Measurements from ENCODE around the gene ARIH1.
"Not testable (repeated sequence)": the region's sequence is repeated elsewhere in the genome, so short reads cannot be mapped to it uniquely, and the experiment has no call there.

The ARIH1 gene, protein sequence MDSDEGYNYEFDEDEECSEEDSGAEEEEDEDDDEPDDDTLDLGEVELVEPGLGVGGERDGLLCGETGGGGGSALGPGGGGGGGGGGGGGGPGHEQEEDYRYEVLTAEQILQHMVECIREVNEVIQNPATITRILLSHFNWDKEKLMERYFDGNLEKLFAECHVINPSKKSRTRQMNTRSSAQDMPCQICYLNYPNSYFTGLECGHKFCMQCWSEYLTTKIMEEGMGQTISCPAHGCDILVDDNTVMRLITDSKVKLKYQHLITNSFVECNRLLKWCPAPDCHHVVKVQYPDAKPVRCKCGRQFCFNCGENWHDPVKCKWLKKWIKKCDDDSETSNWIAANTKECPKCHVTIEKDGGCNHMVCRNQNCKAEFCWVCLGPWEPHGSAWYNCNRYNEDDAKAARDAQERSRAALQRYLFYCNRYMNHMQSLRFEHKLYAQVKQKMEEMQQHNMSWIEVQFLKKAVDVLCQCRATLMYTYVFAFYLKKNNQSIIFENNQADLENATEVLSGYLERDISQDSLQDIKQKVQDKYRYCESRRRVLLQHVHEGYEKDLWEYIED

DNA sequence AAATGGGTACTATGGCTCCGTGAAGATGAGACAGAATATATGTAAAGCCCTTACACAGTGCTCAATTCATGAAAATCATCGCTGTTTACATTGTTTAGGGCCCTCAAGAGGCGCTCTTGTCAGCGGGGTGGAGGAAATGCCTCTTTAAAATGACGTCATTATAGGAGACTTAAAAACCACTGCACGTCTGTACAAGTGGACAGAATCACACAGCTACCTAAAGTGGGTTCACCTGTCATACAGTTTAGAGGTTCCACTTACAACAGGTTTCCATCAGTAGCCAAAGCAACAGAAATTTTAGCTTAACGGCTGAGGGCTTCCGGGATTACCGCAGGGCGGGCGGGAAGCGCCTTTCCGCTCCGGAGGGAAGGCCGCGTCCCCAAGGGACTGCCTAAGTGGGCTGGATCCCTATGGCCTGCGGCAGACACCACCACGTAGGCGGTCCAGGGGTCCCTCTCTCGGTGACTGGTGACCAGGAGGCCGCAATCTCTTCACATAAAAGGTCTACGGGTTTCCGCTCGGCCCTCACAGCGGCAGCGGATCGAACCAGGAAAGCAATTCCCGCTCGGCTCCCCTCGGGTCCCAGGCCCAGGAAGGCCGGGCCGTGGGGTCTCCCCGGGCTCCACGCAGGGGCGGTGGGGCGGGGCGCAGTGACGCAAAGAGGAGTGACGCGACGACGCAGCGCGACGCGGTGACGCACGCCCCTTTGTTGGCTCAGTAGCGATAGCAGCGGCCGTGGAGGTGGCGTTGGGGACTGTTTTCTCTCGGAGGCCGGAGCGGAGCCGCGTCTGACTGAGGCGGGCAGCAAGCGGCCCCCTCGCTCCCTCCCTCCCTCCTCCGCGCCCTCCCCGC lies at the start of gene ARIH1:
Gene ARIH1, plus strand, starts transcription at position 717 of the 852 bp plus-strand sequence. CDS start 310 bp downstream, outside the sequence.
- DNase-seq = peak; percentile 58 to 99 (median 95)

DNA sequence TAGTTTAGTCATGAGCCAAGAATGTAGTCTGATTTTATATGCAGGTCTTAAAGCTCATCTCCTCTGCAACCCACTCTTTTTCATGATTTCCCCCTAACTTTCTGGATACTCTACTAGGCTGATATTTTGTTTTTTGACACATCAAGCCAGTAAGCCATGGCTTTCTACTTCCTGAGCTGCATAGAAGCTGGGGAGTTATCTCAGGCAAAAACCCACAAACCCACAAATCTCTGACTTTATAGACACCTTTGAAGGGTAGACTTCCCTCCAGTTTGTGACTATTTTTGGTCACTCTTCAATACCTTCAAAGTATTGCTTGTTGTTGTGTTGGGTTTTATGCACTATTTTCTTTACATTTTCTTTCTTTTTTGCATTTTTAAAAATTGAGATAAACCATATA lies 47.4 kb upstream of the ARIH1 start:
- DNase-seq = no peak

DNA sequence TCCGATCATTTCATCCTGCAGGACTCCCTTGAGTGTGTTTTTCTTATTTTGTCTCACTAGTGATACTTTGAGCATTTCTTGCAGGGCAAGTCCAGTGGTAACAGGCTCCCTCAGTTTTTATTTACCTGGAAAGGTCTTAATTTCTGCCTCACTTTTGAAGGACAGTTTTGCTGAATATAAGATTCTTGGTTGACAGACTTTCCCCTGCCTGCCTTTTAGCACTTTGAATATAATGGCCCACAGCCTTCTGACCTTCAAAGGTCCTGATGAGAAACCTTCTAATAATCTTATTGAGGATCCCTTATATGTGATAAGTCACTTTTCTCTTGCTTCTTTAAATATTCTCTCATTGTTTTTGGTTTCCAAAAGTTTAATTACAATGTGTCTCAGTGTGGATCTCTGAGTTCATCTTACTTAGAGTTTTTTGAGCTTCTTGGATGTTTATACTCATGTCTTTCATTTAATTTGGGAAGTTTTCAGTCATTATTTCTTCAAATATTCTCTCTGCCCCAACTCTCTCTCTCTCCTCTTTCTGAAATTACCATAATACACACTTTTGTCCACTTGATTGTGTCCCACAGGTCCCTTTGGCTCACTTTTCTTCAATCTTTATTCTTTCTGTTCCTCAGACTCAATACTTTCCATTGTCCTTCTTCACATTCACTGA lies 36.3 kb upstream of the ARIH1 start:
- DNase-seq = no peak

DNA sequence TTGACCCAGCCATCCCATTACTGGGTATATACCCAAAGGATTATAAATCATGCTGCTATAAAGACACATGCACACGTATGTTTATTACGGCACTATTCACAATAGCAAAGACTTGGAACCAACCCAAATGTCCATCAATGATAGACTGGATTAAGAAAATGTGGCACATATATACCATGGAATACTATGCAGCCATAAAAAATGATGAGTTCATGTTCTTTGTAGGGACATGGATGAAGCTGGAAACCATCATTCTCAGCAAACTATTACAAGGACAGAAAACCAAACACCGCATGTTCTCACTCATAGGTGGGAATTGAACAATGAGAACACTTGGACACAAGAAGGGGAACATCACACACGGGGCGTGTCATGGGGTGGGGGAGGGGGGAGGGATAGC lies 31.3 kb upstream of the ARIH1 start:
- DNase-seq = not testable (repeated sequence)

DNA sequence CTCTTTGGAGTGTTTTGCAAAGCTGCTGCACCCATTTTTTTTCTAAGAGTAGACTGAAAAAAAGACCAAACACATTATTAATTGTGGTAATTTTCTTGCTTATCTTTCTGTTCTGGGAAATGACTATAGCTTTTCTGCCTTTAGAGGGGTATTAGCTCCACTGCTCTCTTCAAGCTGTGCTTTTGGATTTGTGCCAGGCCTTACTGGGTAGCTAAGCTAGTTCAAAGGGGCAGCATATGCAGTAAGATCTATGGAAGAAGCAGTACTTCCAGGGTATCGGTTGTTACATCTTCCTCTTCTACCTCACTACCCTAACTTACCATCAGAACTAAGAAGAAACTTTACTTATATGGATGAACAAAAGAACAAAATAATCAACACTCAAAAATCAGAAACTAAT lies 28.7 kb upstream of the ARIH1 start:
- no peak for DNase-seq

DNA sequence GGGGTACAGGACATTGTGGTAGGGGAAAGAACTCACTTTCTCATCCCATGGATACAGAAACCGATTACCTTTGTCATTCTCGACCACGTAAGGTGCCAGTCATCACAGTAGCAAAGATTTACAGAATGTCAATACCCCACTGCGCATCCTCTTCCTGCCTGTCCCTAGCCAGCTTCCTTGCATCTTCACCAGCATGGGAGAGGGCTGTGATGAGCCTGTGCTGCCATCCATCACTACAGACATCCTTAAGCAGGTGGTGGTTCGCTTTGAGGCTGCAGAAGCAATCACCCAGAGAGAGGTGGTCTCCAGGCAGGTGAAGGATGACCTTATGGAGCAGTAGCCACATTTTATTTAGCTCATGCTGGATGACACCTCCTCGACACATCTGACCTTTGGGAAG lies 23.3 kb upstream of the ARIH1 start:
- no peak for DNase-seq

DNA sequence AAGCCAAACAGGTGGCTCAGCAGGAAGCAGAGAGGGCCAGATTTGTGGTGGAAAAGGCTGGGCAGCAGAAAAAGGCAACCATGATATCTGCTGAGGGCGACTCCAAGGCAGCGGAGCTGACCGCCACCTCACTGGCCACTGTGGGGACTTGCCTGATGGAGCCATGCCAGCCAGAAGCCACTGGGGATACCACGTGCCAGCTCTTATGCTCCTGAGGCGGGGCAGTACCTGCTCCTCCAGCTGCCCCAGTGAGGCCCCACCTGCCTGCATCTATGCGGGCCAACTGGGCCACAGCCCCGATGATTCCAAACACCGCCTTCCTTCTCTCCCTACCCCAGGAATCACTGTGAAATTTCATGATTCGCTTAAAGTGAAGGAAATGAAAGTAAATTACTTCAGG lies 22.9 kb upstream of the ARIH1 start:
- DNase-seq = no peak

DNA sequence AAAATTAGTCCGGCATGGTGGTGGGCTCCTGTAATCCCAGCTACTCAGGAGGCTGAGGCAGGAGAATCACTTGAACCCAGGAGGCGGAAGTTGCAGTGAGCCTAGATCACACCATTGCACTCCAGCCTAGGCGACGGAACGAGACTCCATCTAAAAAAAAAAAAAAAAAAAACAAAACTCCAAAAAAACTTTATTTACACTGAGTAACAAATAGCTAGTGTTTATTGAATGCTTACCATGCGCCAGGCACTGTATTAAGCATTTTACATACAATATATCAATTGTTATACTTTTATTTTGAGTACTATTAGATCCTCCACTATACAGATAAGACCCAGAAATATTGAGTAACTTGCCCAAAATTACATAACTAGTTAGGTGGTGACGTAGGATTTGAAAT lies 17.4 kb upstream of the ARIH1 start:
- DNase-seq = no peak

DNA sequence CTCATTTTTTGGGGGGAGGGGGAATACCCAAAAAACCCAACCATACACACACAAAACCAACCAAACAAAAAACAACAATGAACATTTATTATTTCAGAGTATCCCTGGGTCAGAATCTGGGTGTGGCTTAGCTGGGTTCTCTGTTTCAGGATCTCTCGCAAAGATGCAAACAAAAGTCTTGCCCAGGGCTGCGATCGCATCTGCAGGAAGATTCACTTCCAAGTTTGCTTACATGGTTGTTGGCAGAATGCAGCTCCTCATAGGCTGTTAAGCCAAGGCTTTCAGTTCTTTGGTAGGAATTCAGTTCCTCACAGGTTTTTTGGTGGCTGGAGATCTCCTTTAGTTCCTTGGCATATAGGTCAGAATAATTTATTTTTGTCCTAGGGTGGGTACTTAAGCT lies 13.7 kb upstream of the ARIH1 start:
- no peak for DNase-seq

DNA sequence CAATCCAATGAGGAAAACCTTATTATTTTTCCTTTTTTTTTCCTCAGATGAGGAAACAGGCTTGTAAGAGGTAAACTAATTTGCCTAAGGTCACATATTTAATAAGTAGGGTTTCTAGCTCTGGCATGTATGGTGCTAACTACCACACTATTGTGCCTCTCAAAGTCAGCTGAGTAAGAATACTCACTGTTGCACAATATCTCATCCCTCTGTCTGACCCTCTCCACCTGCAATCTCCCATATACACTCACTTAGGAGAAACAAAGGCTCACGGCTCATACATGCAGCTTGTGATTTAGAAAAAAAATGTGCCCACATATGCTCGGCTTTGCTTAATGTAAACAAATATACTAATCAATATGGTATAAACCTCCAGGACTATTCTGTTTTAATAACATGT lies 10.4 kb upstream of the ARIH1 start:
- DNase-seq = no peak

DNA sequence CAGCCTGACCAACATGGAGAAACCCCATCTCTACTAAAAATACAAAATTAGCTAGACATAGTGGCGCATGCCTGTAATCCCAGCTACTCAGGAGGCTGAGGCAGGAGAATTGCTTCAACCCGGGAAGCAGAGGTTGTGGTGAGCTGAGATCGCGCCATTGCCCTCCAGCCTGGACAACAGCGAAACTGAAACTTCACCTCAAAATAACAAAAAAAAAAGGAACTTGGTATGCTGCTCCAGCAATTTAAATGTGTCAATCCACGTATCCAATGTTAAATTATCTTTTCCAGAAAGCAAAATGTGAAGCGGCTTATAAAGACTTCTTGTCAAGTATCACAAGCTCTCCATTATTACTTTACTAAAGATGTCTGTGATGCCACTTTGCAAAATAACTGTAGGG lies 9.9 kb upstream of the ARIH1 start:
- DNase-seq = no peak

DNA sequence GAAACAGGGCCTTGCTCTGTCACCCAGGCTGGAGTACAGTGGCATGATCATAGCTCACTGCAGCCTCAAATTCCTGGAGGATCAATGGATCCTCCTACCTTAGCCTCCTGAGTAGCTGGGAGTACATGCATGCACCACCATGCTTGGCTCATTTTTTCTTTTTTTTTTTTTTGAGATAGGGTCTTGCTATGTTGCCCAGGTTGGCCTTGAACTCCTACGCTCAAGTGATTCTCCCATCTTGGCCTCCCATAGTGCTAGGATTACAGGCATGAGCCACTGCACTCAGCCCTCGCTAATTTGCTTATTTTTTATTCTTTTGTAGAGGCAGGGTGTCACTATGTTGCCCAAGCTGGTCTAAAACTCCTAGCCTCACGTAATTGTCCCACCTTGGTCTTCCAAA lies 6.0 kb upstream of the ARIH1 start:
- DNase-seq = no peak

DNA sequence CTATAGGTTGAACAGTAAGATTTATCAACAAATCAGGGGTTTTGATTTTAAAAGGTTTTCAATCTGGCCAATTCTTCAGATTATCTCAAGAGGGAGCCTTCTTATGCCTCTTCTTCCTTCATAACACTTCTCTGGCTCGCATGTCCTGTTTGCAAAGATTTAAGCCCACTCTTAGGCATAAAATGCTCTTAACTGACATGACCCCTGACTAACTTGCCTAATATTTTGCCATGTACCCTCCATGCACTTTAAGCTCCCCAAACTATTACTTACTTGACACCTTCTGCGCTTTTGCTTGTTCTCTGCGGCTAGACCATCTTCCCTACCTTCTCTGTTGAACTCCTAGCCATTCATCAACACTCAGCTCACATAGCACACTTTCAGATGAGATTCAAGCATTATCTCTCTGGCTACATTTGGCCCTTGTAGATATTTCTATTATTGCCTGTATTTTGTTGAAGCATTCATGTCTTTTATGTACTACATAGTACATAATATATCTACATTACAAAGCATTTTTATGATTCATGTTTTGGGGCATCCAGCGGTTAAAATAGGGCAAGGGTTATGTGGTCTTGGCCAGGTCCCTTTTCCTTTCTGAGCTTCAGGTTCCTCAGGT lies 1.0 kb upstream of the ARIH1 start:
- DNase-seq = peak in 2 of 56 donors; percentile 1 to 25

DNA sequence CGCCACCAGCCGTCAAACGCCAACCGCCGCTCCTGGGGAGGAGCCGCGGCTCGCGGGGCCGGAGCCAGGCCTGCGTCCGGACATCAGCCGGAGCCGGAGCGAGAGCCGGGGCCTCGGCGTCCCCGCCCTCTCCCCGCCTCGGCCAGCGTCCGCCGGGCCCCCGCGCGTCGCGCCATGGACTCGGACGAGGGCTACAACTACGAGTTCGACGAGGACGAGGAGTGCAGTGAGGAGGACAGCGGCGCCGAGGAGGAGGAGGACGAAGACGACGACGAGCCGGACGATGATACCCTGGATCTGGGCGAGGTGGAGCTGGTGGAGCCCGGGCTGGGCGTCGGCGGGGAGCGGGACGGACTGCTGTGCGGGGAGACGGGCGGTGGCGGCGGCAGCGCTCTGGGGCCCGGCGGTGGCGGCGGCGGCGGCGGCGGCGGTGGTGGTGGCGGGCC lies 359 bp downstream of the ARIH1 start:
- DNase-seq = peak in 12 of 56 donors; percentile 27 to 64 (median 49)

DNA sequence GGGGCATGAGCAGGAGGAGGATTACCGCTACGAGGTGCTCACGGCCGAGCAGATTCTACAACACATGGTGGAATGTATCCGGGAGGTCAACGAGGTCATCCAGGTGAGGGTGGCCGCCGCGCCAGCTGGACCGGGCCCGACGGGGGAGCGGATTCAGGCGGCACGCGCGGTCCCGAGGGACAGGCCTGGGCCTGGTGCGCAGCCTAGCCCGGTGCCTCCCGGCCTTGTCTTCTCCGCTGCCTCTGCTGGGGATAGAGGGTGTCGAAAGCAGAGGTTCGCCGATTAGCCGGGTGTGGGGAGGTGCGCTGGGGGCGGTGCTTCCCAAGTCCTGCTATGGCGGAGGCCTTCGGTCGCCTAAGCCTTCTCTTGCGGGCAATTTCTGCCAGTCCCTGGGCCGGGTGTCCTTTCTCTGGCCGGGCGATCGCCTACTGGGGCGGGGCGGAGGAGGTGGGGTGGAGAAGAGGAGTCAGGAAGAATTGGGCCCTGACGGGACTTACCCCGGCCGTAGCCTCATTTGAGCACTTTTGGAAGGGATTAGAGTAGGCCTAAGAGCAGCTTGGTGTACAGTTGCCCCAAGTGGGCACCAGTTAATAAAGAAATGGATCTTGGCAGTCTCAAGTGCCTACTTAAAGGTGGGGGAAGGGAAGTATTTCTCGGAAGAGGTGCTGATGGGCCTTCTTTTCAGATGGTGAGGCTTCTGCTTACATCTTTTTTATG lies 940 bp downstream of the ARIH1 start:
- peak in 52 of 56 donors; percentile 12 to 73 (median 47) for DNase-seq

DNA sequence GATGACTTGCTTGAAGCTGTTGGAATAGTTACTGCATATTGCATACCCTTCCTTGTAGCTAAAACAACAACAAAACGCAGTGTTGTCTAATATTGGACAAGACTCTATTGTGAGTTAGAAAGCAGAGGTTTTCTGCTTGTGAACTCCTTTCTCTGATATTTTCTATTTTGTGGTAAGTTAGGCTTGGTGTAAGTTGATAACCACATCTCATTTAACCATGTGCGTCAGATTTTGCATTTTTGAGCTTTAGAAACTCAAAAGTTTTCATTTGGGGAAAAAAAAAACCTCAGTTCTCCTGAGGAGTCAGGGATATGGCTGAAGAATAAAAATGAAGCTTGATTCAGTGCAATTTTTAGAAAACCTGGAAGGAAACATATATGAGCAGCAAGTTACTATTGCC lies 1.5 kb downstream of the ARIH1 start:
- DNase-seq = no peak

DNA sequence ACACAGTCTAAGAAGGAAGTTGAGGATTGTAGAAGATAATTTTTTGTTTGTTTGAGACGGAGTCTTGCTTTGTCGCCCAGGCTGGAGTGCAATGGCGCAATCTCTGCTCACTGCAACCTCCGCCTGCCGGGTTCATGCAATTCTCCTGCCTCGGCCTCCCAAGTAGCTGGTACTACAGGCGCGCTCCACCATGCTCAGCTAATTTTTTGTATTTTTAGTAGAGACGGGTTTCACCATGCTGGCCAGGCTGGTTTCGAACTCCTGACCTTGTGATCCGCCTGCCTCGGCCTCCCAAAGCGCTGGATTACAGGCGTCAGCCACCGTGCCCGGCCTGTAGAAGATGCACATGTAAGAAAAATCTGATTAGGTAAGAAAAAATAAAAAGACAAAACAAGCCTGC lies 2.2 kb downstream of the ARIH1 start:
- DNase-seq = not testable (repeated sequence)

DNA sequence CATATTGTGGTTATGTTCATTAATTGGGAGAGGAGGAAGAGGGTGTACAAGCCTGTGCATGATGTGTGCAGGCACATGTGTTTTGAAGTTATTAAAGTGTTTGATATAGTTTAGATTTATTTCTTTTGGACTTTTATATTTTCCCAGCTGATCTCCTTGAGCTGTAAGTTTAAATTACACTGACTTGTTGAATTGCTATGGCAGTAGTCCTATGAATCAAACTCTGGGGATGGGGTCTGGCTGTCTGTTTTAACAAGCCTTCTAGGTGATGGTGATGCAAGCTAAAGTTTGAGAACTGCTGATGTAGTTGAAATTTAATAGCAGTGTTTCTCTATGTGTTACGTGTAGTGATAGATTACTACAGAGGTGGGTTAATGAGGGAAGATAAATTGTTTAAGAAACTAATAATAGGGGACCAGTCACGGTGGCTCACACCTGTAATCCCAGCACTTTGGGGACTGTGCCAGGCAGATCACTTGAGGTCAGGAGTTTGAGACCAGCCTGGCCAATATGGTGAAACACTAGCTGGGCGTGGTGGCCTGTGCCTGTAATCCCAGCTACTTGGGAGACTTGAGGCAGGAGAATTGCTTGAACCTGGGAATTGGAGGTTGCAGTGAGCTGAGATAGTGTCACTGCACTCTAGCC lies 7.0 kb downstream of the ARIH1 start:
- DNase-seq = no peak

DNA sequence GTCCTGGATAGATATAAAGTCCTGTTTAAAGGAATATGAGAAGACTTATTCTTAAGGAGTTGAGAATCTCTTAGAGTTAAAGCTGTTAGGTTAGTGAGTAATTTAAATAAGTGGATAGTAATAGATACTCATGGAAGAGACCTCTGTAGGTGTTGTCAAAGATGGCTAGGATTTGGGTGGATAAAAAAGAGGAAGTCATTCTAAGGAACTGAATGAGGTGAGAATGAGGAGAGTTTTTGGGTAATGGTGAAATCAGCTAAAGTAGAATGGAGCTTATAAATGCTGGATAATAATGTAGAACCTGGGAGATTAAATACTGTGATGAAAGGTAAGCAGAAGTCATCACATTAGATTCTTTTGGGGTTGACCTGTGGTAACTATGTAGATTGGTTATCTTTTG lies 8.1 kb downstream of the ARIH1 start:
- no peak for DNase-seq

DNA sequence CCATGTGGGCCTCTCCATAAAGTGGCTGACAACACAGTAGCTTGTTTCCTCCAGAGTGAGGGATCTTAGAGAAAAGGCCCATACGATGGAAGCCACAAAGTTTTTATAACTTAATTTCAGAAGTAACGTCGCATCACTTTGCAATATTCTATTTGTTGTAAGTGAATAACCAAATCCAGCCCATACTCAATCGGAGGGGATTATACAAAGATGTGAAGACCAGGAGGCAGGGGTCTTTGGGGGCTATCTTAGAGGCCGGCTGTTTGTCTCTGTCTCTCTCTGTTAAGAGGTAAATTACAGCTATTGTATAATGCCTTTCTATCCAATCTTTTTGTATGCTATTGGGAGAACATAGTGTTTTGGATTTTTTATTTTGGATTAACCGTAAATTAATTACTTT lies 9.1 kb downstream of the ARIH1 start:
- DNase-seq = no peak
